Activated CD4-positive, alpha-beta T cell treated with anti-CD3 and anti-CD28 coated beads for 48 hours (primary cell): ENCODE results near the gene GRIK2.

Source experiments
- DNase-seq: peaks from one replicate; pipeline ENCODE4 v3.0.0-alpha.2; 2020

GRIK2 gene

DNA sequence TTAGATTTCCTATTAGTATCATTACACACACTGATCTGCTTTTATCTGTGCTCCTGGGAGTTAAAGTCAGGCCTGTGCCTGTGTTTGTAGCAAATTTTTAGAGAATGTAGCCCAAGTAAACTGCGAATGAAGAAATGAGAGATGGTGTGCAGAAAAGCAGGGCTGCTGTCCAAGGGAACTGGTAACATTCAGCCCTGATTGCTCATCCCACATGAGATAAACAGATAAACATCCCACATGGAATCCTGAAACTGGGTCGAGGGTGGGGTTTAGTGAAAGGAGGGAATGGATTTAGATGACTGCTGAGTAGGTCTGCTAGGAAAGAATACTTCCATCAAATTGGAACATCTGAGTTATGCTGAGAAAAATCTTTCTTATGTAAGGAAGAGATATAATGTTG lies 69.1 kb downstream of the GRIK2 start:
- no peak for DNase-seq

DNA sequence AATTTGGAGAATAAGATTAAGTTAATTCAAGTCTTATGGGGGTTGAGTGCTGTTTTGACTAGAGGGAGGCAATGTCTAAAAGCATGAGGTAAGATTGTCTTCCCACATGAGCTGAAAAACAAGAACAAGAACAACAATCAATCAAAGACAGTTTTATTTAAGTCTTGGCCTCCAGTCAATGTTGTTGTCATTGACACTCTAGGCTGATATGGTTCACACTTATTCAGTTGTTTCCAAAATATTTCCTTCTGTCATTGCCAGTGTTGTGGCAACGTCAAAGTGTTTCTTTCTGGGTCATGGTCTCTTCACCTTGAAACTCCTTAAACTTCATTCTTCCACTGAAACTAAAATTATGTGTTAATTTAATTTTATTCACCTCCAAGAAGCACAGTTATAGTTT lies 72.4 kb downstream of the GRIK2 start:
- DNase-seq, result no peak

DNA sequence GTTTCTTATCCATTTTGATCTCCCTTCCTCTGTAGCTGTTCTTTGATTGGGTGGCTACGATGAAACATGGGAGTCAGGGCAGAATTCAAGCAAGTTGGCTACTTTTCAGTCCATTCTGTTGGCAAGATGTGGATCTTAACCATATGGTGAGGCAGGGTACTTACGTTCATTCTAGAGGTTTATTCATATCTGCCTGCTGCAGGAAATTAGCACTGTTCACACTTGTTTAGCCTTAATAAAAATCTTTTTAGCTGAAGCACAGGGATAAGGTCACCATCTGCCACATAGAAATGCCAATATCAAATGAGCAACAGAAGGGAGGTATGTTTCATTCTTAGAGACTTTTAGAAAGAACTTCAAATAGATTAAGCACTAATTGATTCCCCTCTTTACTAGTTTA lies 83.9 kb downstream of the GRIK2 start:
- DNase-seq, result no peak

DNA sequence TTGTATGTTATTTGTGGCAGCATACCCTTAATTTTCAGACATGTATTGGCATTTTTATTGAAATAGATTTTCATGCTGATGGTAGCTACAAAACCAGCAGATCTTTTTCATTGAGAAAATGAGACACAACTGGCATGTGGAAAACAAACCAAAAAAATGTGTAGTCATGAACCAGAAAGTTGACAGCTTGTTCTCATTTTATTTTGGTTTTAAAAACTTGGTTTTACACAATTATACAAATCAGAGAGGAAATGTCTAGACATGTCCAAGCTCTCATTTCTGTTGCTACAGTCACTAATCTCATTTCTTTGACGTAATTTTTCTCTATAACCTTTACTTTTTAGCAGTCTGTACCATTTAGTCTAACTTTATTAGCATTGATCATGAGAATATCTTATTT lies 85.4 kb downstream of the GRIK2 start:
- no peak for DNase-seq

DNA sequence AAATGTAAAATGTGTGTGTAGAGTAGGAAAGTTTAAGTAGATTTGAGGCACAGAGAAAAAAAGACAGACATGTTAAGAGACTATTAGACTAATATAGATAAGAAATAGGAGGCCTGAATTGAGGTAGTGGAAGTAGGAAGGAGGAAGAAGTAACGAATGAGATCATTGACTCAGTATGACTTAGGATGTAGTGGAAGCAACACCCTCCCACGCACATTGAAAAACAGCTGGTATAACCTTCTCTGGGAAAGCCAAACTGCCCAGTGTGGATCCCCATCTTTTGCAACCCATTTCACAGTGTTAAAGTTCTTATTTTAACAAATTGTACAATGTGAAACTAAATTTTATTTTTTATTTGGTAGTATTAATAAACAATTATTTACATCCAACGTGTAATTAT lies 89.1 kb downstream of the GRIK2 start:
- DNase-seq, result no peak

DNA sequence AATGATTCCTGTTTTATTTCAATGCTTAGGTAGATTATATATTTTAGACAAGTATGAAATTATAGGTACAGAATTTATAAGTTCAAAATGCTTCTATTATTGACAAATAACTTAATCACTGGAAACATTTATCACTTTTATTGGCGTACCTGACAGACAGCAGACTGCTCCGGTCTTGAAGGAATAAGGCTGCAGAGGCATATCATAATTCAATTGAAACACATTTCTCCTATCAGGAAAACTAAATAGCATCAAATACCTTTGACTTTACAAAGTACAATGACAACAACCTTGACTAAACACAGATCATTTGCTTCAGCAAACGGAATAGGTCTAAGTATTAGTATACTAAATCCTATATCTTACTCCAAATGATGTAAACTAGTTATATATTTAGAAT lies 91.3 kb downstream of the GRIK2 start:
- DNase-seq, result no peak

DNA sequence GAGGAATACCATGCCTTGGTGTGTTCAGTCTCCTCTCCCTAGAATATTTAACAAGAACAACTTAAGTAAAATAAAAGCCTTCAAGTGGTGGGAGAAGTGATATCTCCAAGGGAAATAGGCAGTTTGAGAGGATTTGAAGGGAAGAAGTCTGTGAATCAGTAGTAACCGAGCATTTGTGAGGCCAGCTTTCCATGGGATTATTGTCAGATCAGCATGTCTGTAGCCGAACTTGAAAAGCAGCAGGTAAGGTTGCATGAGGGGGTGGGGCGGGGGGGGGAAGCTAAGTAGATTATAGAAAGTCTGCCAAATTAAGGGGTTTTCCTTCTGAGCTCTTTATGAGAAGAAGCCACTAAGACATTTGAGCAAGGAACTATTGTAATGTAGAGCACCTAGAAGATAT lies 92.6 kb downstream of the GRIK2 start:
- DNase-seq, result no peak

DNA sequence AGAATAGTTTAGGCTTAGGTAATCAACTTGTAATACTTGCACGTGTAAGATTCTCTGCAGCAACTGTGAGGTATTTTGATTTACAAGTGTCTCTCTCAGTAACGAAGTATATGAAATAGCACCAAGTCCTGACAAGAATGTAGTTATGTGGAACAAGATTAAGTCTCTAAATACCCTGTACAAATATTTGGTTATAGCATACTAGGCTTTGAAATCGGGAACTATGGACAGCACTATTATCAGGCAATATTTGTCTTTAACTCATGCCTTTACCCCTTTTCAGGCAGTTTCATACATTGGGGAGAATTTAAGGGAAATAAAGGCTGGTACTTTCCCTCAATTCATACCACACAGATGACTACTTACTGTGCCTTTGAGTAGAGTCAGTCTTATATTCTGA lies 93.2 kb downstream of the GRIK2 start:
- DNase-seq, result no peak

DNA sequence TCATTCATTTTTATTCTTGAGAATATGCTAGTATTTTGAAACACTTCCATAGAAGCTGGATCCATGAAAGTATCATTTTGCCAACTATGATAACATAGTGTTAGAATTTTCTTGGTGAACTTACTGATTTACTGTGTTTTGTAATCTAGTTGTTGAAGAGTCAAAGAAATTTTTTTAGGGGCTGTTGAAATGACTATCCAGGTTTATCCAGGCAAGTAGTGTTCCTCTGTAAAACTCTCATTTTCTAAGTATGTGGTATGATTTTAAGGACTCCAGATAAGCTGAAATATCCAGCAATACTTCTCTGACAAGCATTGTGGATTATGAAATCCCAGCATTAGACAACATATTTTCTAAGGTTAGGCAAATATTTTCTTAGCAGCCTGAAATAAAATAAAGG lies 95.9 kb downstream of the GRIK2 start:
- no peak for DNase-seq

DNA sequence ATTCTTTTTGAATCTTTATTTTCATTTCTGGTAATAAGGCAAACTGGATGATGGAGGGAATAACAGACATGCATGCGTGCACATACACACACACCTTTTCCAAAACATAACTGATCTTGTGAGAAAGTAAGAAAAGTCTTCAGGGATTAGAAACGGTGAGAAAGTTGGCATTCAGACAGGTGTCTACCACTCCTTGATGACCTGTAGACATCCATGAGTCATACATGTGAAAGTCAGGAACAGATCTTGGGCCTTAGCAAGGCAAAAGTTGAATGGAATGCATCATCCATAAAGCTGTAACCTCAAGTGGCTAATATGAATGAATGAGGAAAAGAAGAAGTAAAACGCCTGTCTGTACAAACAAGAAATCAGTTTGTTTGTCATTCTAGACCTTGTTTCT lies 97.3 kb downstream of the GRIK2 start:
- DNase-seq, result no peak

DNA sequence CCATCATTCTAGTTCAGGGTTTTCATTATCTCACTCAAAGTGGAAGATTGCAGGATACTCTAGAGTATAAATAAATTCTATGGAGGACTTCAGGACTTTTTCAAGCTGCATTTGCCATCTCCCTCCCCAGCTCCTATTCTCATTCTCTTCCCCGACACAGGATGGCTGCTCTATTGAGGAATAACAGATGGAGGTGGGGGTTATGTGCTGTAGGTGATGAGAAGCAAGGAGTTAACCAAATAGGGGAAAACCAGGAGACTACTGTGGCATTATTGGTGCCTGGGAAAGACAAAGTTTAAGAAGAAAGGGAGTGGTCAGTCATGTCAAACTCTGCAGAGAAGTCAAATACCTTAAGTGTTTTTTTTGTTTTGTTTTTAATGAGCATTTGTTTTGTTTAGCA lies 109.3 kb downstream of the GRIK2 start:
- no peak for DNase-seq

DNA sequence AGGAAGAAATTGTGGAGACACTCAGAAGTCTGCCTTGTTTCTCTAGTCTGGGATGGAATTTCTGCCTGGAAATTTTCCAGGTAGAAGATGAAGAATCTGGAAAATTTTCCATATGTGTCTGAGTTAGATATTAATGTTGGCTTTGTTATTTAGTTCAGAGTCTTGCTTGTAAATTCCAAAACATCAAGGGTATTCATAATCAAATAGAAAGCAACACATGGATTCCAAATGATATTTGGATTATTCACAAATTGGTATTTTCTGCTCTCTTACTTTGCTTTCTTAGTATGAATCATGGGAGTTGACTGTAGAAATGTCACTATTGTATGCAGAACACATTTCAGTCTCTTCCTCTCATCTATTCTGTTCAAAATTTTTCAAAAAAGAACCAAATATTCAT lies 116.0 kb downstream of the GRIK2 start:
- no peak for DNase-seq

DNA sequence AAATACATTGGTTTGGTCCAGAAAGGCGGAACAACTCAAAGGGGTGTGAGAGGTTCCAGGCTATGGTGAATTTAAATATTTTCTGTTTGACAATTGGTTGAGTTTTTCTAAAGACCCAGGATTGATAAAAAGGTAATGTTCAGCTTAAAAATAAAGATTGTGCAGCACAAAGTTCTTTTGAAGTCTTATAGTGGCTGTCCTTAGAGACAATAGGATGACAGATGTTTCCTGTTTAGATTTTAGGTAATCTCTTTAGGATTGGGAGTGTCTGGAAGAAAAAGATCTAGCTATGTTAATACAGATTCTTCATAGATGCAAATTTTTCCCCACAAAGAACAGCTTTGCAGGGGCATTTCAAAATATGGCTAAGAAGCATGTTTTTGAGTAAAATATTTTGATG lies 119.7 kb downstream of the GRIK2 start:
- no peak for DNase-seq

DNA sequence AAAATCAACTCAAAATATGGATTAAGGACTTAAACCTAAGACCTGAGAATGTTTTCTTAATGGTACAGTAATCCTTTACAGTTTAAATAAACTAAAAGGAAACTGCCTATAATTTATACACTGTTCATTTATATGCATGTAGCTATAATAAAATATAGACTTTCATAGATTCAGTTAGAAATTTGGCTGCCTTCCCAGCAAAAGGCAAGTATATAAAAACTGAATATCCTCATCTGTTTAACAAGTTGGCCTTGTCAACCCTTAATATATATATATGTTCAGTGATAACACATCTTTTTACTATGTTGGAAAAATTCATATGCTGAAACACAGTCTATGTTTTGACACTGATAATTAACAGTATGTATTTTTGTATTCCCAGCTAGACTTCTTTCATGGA lies 123.1 kb downstream of the GRIK2 start:
- DNase-seq, result no peak

DNA sequence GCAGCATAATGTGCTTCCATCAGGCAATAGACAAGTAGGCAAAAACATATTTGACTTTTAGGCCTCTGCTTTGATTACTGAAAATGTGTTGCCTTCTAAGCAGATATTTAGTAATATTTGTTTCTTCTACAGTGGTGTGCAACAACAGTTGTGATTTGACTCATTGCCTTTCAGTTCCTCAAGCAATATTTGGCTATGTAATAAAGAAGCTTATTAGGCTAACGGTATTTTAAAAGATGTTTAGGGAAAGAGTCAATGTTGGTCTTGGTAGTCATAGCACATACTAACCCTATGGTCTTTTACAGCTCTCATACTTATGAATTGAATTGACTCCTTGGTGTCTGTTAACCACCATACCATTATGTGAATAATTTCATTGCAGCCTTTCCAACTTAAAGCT lies 124.1 kb downstream of the GRIK2 start:
- no peak for DNase-seq

DNA sequence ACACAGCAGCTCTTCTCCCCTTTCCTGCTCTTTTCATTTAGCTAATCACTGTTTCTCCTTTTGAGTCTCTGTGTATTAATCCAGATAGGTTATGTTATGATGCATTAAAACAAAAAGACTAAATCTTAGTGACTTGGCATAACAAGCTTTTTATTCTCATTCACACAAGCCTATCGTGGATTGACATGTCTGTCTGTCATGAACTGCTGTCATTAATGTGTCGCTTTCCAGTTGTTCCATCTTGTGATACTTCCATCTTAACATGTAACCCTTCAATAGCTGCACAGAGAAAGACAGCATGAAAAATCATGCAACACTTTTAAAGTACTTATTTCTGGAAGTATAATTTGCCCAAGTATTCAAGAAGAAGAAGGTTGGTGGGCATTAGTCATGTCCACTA lies 128.7 kb downstream of the GRIK2 start:
- DNase-seq, result no peak

DNA sequence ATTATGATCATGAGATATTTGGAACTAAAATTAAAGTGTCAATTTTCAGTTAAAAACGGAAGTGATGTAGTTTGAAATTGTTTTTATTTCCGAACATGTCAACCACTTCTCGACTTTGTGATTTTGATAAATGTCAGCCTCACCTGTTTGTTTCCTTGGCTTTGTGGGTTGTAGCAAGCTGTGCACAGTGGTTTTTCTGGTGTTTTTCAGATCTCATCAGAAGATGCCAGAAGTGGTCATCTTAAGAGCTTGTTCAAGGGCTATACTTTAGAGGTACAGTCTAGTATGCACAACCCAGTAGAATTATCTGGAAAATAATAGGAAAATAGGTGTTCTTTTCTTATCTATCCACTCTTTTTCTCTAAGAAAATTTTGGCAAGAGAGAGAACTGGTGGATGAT lies 134.0 kb downstream of the GRIK2 start:
- no peak for DNase-seq

DNA sequence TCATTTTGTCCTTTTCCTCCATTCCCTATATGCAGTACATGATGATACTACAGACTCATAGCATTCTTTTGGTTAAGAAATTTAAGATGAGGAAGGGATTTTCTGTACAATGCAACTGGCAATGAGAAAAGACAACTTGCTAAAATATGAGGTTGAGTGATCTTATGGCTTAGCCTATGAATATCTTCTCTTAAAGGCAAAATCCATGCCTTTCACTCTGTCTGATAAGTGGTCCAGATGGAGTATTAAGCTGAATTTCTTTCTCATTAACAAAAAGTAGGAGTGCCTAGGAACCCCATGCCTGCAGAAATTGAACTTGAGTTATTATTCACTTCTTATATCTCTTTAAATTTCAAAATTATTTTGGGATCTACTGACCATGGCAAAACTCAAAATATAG lies 135.3 kb downstream of the GRIK2 start:
- DNase-seq, result no peak

DNA sequence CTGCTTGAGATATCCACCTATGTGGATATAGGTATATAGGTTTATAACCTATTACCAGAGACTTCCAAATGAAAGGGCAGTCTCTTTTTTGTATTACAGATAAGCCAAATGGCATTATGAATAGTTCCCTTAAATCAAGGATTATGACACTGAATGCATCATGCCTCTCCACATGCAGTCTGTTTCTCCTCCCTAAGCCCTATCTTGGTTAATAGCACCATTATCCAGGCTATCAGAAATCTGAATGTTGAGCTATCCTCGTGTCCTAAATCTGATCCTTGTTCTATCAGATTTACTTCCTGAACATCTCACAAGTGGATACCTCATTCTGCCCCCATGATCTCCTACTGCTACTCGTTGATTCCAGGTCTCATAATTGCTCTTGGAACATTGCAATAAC lies 138.0 kb downstream of the GRIK2 start:
- no peak for DNase-seq

DNA sequence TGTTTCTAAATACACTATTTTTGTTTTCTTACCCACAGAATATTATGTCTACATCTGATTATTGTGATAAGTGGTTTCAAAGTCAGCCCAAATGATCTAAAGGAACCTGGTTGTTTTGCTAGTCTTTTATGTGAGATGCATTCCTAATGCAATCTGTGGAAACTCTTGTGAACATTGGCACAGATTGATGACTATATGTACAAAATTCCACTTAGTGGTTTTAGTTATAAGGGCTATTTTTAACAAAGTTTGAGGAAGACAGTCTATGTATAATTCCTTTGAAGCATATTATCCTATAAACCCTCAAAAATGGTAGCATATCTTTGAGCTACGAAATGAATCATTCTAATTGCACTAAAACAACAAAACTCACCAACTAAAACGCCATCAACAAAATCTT lies 140.9 kb downstream of the GRIK2 start:
- DNase-seq, result no peak

DNA sequence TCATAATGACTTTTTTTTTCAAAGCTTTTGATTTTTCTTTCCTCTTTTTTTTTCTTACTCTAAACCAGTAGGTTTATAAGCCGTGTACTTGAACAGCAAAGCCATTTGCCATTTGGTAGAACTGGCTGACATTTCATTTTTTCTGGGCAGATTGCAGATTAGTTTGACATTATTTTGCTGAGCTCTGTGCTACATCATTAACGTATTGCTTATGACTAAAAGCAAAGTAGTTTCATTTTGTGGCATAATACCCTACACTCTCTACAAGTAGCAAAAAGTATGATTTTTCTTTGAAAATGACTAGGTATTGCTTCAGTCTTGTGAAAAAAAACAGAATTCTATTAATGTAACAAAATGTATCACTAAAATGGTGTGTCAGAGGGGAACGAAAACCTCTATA lies 141.3 kb downstream of the GRIK2 start:
- no peak for DNase-seq

DNA sequence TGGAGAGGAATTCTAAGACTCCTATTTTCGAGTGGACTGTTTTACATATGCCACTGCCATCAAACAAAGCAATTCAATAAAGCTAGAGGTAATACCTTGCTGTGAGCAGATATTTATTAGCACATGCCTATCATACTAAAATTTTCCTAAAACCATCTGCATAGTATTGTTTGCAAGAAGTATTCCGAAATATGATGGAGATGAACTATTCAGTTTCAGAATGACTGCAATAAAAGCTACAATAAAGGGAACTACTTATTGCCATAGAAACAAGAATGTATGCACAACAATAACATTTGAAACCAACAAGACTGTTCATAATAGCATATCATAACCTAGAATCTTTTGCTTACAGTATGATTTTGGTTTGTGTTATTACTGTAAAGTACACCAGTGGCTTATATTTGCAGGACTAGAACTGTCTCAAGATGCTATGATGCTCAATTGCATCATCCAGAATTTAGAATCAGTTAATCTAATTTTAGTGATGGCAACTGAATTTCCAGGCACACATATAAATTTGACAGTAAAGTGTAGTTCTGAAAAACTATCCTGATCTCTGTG lies 144.3 kb downstream of the GRIK2 start:
- DNase-seq, result no peak

DNA sequence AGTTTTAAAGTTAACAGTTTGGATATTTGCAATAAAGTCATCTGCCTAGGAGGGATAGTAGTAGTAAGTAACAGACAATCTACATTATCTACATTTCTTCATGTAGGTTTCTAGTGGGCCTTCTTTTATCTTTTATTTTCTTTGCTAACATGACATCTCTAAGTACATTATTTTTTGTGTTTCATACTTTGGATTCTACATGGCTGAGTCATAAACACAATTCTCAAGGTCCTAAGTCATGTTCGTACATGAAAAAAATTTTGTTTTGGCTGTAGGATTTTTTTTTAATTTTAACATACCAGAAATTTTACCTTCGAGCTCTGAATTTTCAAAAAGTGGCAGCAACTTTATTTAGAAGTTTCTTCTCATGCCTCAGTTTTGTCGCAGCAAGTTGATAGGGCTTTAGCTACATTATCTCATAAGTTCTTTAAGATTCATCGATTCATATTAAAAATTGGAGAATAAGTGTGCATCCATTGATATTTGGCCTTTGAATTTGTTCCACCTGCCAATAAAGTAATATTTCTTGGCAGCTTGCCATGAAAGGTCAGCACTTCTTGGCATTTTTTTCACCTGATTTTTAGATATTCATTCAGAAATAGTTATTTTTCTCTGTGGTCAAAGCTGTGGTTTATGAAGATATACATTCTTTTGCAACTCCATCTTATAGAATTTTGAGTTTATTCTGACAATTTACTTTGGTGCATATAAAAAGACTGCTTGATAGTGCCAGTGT lies 146.2 kb downstream of the GRIK2 start:
- DNase-seq, result no peak

DNA sequence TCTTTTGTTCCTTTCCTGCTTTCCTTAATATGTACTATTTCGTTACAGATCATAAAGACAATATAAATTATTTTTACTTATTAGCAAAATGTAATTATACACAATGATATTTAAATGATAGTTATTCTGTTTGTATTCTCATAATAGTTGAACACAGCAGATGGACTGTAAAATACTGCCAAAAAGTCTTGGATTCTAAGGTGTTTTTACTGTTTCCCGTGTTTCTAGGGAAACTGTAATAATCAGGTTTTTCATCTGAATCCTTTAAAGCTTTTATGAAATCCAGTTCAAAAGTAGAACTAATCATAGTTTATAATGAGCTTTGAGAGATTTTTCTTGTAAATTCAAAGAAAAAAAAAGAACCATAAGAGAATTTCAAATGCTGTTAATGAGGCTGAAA lies 148.4 kb downstream of the GRIK2 start:
- DNase-seq, result no peak

DNA sequence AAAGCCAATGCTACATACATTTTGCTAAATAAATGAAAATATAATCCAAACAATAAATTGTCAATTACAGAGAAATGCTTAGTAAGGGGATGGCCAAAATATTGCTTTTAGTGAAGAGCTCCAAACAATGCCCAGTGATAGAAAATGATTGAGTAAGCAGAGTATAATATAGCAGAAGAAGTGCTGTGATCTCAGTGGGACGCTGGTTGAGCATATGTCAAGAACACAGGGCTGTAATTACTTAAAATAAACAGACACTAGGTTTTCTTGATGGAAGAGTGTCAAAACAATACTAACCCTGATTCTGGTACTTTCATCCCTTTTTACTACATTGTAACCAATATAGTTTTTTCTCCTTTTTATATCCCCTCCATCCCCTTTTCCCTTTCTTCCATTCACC lies 150.3 kb downstream of the GRIK2 start:
- DNase-seq, result no peak
